Stimulated activated naive CD4-positive, alpha-beta T cell treated with Interleukin-2 at 50 U/mL for 16 hours (primary cell): ENCODE measurements around the gene PCLO.

Source experiments
- DNase-seq: peaks from one replicate; lab custom pipeline; 2025; lab: John Stamatoyannopoulos, UW

PCLO gene

GRCh38 chr7:83162402-83163256 lies at the start of gene PCLO:
Gene PCLO, minus strand, starts transcription at chr7:83162884. Its CDS starts 292 bp downstream, at chr7:83162592.
- peak; percentile 19 for DNase-seq

GRCh38 chr7:83211685-83212084 lies 49.0 kb upstream of the PCLO start:
- DNase-seq, result no peak

GRCh38 chr7:83210479-83210878 lies 47.8 kb upstream of the PCLO start:
- DNase-seq, result no peak

- DNase-seq, result no peak
Observed at GRCh38 chr7:83204715-83205114, 42.0 kb upstream of the PCLO start.

GRCh38 chr7:83201355-83201754 lies 38.7 kb upstream of the PCLO start:
- DNase-seq, result no peak

- no peak for DNase-seq
Observed at GRCh38 chr7:83190659-83191389, 28.1 kb upstream of the PCLO start.

GRCh38 chr7:83178796-83179195 lies 16.1 kb upstream of the PCLO start:
- DNase-seq, result no peak

GRCh38 chr7:83178066-83178465 lies 15.4 kb upstream of the PCLO start:
- no peak for DNase-seq

GRCh38 chr7:83173664-83174063 lies 11.0 kb upstream of the PCLO start:
- DNase-seq, result no peak

GRCh38 chr7:83166781-83167180 lies 4.1 kb upstream of the PCLO start:
- no peak for DNase-seq

- no peak for DNase-seq
Observed at GRCh38 chr7:83161899-83162401, 734 bp downstream of the PCLO start.

GRCh38 chr7:83161186-83161585 lies 1.5 kb downstream of the PCLO start:
- no peak for DNase-seq

GRCh38 chr7:83159731-83160130 lies 3.0 kb downstream of the PCLO start:
- DNase-seq, result no peak

GRCh38 chr7:83156006-83156405 lies 6.7 kb downstream of the PCLO start:
- DNase-seq, result no peak

GRCh38 chr7:83155407-83155806 lies 7.3 kb downstream of the PCLO start:
- no peak for DNase-seq

- no peak for DNase-seq
Observed at GRCh38 chr7:83153419-83153818, 9.3 kb downstream of the PCLO start.

- DNase-seq, result no peak
Observed at GRCh38 chr7:83150310-83150709, 12.4 kb downstream of the PCLO start.

- no peak for DNase-seq
Observed at GRCh38 chr7:83149466-83149865, 13.2 kb downstream of the PCLO start.

GRCh38 chr7:83148776-83149175 lies 13.9 kb downstream of the PCLO start:
- no peak for DNase-seq

- no peak for DNase-seq
Observed at GRCh38 chr7:83143107-83143506, 19.6 kb downstream of the PCLO start.

- no peak for DNase-seq
Observed at GRCh38 chr7:83142365-83142764, 20.3 kb downstream of the PCLO start.

- no peak for DNase-seq
Observed at GRCh38 chr7:83141927-83142326, 20.8 kb downstream of the PCLO start.
